Fibroblast of skin of scalp (primary cell): ENCODE data around the gene ZNF382. TPM values are rescaled to one million over a fixed set of nuclear protein-coding genes. Genes with fewer than 3 reads are reported as not detected.
A peak's percentile ranks its signal among the peaks of the same experiment; 100 is the strongest.
"Not testable (repeated sequence)": the region's sequence is repeated elsewhere in the genome, so short reads cannot be mapped to it uniquely, and the experiment has no call there.

ENCODE experiments used
- DNase-seq: peaks from one replicate; pipeline ENCODE4 v3.0.0-alpha.2; 2013
- polyA plus RNA-seq, 2 experiments: library from polyadenylated mRNA; unstranded; fragments of 120-200 nt; gene quantifications; one replicate each; pipeline ENCODE4 v1.2.1, GENCODE V29; 2013; ENCODE audit not compliant: insufficient read length in 2 of 2

ZNF382 gene
- polyA plus RNA-seq (2013, experiment 1 of 2; ENCODE audit: insufficient read length), result 3.9 TPM
- polyA plus RNA-seq (2013, experiment 2 of 2; ENCODE audit: insufficient read length), result 4.9 TPM

DNA sequence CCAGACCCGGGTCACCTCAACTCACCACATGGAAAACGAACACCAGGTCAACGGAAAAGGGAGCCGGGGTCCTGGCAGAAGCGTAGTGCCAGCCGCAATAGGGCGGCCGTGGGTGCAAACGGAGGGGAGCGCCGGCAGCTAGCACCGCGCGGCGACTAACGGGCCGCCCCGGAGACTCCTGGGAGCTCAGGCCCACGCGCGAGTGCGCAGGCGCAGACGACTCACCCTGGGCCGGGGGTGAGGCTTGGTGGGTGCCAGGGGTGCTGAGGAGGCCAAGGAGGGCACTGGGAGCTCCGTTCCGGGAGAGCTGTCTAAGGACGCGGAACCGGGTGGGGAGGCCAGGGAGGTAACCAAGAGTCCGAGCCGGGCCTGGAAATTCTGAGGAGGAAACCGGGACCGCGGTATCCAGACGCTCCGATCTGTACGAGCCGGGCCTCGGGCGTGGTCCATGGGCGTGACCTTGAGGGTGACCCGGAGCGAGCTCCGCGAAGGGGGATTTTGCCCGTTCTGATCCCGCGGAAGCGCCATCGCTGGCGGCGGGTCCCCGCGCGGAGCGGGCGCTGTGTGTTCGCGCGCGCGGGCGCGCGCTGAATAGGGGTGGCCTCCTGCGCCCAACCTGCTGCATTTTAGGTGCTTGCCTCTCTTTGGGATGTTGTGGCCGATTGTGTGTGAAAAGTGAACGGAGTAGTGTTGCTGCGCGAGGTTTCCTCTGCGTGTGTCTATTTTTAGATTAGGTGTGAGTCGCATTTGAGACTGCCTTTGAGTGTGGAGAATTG is at the start of gene ZNF382:
Gene ZNF382 (plus strand): TSS at position 213 of the 776 bp plus-strand sequence. CDS start 4,602 bp downstream, outside the sequence.
- peak; percentile 79 for DNase-seq

DNA sequence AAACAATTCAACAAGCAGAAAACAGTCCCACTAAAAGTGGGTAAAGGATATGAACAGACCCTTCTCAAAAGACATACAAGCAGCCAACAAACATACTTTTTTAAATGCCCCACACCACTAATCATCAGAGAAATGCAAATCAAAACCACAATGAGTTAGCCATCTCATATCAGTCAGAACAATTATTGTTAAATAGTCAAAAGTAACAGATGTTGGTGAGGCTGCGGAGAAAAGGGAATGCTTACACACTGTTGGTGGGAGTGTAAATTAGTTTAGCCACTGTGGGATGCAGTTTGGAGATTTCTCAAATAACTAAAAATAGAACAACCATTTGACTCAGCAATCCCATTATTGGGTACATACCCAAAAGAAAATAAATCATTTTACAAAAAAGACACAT is 40.7 kb upstream of the ZNF382 start:
- DNase-seq, result no peak

DNA sequence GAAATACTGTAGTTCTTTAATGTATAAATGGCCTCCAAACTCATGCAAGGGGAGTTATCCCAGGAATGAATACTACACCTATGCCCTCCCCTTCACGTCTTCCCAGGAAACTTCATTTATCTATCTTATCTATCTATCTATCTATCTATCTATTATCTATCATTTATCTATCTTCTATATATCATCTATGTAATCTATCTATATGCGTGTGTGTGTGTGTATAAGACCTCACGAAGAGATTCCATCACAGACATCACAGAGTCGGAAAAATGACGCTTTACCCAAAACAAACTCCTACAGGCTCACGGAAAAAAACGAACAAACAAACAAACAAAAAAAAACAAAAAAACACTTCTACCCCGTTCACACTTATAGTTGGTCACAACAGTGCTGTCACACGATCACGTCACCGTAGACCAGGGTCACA is 32.5 kb upstream of the ZNF382 start:
- DNase-seq, result no peak

DNA sequence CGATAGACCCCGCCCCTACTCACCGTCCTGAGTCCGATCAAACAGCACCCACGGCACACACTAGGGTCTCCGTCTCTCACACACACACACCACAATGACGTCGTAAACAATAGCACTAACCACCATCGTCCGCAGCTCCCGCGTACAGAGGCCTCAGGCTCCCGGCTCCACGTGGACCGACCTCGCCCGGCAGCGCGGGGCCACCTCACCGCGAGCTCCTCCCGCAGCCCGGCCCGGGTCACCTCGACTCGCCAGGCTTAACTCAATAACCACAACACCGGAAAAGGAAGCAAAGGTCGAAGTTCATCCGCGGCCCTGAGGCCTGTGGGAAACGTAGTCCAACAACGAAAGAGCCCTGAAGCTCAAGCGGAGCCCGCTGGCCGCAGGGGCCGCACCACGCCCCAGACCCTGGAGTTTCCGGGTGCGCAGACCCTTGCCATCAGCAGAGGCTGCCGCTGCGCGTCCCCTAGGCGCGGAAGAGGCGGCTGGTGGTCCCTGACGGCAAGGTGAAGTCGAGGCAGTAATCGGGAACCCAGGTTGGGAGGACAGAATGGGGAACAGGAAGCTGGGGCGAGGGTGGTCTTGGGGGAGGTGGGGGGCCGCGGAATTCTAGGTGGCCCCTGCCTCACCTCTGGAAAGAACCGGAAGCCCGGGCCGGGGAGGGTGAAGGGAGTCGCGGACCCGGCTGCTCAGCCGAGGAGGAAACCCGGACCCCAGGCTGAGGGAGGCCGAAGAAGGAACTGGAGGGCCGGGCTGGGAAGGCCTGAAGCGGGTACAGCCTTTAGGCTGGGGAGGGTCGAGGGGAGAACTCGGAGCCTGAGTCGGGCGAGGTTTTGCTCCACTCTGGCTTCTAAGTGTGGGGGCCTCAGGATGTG is 31.9 kb upstream of the ZNF382 start, which contains the start of gene ZNF529:
Gene ZNF529 (minus strand): TSS at position 273 of the 875 bp plus-strand sequence. CDS start 946 bp downstream, outside the sequence.
- DNase-seq, result peak; percentile 89

DNA sequence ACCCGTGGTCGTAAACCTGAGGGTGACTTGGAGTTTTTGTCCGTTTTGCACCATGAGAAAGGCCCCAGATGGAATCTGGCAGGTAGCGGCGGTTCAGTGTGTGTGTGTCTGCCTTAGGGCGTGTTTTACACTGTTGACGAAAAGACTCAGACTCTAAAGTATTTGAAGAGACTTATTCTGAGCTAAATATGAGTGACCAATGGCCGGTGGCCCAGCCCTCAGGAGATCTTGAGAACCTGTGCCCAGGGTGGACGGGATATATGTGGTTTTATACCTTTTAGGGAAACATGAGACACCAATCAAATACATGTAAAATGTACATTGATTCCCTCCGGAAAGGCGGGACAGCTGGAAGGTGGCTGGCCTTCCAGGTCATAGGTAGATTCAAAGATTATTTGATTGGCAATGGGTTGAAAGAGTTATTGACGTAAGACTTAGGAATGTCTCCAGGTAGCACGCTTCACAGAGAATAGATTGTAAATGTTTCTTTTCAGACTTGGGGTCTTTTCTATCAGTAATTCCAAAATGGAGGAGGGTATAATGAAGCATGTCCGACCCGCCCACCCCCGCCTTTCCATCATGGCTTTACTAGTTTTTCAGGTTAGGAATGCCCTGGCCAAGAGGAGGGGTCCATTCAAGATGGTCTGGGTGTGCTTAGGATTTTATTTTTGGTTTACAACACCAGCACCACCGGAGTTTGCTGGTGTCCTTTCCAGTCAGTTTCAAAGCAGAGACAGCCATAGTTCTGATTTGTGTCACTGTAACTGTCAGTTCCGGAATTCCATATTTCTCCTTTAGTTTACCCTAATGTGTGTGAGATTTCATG is 31.0 kb upstream of the ZNF382 start:
- peak; percentile 4 for DNase-seq

DNA sequence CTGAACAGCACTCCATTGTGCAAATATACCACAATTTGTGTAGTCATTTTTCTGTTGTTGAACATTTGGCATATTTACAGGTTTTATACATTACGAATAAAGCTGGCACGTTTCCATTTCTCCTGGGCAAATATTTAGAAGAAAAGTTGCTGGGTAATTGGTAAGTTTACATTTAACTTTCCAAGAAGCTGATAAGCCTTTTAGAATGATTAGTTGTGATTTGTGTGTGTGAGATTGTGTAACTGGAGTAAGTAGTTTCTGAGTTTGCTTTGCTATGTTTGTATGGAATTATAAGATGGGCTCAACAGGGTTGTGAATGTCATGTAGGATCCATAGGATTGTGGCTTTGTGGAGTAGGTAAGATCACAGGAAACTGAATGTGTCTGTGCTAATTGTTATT is 30.4 kb upstream of the ZNF382 start:
- DNase-seq, result no peak

DNA sequence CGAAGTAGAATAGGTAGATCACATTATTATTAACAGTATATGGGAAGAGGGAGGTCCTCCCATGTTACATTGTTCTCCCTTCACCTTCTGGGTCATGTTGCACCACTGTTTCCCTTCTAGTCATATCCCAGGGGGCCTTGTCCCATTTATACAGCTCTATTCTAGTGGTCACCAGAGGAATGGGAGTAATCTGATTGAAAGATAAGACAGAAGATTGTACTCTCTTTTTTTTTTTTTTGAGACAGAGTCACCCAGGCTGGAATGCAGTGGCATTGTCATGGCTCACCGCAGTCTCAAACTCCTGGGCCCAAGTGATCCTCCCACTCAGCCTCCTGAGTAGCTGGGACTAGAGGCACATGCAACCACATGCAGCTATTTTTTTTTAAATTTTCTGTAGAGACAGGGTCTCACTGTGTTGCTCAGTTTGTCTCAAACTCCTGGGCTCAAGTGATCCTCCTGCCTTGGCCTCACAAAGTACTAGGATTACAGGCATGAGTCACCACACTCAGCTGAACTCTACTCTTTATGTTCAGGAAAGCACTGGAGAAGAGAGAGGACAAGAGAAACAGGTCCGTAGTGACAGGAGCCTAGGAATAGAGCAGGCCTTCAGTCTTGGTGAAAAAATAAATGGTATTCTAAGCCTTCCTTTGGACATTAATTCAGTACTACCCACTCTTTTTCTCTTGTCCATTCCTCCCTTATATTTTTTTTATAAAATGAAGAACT is 27.7 kb upstream of the ZNF382 start:
- no peak for DNase-seq

DNA sequence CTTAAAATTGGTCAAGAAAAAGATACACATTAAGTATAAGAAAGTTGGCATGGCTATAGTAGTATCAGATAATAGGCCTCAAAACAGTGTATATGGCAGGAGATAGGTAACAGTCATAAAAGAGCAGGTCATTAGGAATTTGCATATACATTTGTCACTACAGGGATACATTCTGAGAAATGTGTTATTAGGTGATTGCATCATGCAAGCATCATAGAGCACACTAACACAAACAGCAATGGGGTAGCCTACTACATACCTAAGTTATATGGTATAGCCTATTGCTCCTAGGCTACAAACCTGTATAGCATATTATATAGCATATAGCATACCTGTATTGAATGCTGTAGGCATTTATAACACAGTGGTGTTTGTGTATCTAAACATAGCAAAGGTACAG is 25.9 kb upstream of the ZNF382 start:
- DNase-seq, result no peak

DNA sequence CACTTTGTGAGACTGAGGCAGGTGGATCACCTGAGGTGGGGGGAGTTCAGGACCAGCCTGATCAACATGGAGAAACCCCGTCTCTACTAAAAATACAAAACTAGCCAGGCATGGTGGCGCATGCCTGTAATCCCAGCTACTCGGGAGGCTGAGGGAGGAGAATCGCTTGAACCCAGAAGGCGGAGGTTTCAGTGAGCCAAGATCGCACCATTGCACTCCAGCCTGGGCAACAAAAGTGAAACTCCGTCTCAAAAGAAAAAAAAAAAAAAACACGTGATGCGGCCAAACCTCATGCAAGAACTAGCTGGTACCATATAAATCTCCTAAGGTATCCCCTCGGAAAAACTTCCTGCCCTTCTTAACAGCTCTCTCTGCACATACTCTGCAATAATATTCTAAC is 2.4 kb upstream of the ZNF382 start:
- not testable (repeated sequence) for DNase-seq

DNA sequence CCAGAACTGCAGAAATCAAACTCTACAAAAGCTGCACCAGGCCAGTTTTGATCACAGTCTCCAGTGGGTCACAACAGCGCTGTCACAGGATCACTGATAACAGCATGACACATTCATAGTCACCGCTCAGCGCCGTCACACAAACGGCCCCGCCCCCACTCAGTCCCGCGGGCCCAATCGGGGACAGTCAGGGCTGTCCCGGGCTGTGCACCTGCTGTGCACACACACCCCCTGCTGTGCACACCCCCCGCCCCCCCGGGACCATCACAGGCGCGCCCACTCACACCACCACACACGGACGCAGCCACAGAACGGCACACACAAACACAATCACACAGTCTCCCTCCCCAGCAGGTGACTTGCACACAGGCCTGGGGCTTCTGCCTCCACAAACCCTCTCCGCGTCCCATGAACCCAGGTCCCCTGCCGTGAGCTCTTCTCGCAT is 435 bp upstream of the ZNF382 start:
- DNase-seq, result peak; percentile 37

DNA sequence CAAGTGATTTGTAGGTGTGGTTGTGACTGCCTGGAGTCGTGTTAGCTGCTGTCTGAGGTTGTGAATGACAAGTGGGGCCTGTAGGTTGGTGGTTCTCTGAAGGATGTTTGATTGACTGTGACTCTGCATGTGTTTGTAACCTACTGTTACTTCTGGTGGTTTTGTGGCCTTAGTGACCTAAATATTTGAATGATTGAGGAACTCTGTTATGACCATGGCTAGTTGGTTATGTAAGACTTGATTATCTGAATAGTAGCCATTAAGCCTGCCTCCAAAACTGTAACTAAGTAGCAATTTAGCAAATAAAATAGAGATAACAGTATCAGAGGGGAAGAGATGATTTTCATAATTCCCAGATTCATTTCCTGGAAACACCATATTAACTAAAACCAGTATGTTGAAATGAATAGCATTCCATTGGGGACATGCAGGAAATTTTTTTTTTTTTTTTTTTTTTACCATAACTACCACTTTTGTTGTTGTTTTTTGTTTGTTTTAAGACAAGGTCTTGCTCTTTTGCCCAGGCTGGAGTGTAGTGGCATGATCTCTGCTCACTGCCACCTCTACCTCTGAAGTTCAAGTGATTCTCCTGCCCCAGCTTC is 865 bp downstream of the ZNF382 start:
- no peak for DNase-seq

DNA sequence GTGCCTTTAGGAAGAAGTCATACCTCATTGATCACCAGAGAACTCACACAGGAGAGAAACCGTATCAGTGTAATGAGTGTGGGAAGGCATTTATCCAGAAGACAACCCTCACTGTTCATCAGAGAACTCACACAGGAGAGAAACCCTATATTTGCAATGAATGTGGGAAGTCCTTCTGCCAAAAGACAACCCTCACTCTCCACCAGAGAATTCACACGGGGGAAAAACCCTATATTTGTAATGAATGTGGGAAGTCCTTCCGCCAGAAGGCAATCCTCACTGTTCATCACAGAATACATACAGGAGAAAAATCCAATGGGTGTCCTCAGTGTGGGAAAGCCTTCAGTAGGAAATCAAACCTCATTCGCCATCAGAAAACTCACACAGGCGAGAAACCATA is 21.9 kb downstream of the ZNF382 start:
- no peak for DNase-seq

DNA sequence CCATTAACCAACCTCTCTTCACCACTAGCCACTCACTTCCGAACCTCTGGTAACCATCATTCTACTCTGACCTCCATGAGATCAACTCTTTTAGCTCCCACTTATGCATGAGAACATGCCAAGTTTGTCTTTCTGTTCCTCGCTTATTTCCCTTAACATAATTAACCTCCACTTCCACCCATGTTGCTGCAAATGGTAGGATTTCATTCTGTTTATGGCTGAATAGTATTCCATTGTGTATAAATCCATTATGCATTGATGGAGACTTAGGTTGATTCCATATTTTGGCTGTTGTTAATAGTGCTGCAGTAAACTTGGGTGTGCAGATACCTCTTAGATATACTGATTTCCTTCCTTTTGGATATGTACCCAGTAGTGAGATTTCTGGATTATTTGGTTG is 30.2 kb downstream of the ZNF382 start:
- DNase-seq, result no peak

DNA sequence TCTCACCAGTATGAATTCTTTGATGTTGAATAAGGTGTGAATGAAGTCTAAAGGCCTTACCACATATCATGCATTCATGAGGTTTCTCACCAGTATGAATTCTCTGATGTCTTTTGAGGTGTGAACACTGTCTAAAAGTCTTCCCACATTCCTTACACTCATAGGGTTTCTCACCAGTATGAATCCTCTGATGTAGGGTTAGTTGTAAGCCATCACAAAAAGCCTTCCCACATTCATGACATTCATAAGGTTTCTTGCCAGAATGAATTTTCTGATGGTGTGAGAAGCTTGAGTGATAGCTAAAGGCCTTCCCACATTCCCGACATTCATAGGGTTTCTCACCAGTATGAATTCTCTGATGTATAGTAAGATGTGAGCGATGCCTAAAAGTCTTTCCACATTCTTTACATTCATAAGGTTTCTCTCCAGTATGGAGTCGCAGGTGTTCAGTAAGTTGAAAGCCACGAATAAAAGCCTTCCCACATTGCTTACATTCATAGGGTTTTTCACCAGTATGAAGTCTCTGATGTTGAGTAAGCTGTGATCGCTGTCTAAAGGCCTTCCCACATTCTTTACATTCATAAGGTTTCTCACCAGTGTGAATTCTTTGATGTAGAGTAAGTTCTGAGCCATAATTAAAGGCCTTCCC is 33.9 kb downstream of the ZNF382 start:
- peak; percentile 2 for DNase-seq

DNA sequence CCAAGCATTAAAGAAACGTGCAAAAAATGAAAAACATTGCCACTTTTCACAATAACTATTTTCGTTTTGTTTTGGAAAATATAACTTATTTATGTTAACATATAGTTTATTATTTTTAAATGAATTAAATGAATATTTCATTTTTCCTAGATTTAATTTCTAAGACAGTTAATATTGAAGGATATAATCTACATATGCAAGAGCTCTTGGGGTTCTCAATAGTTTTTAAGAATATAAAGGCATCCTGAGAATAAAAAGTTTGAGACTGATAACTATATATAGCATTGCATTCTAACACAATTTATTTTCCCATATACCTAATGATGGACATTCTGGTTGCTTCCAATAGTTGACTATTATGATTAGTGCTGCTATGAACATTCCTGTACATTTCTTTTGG is 41.6 kb downstream of the ZNF382 start:
- no peak for DNase-seq

DNA sequence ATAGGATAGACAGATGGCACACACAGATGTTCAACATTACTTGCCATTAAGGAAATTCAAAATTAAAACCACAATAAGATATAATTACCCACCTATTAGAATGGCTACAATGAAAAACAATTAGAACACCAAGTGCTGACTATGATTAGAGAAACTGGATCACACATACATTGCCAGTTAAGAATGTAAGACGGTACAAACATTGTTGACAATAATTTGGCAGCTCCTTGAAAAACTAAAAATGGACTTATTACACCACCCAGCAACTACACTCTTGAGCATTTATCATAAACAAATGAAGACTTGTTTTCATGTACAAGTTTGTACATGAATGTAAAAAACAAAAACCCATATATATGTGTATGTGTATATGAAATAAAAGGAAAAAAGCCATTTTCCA is 47.8 kb downstream of the ZNF382 start:
- no peak for DNase-seq

DNA sequence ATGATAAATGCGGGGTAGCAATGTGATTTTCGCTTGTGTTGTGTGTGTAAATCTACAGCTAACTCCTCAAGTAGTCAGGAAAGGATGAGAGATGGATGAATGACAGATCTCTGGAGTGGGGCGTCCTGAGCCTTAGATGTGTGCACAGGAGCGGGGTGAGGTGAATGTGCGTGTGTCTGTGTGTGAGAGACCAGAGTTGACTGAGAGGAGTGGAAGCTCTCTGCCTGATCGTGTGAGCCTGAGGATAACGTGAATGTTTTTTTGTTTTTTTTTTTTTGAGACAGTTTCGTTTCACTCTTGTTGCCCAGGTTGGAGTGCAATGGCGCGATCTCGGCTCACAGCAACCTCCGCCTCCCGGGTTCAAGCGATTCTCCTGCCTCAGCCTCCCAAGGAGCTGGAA is 60.7 kb downstream of the ZNF382 start:
- DNase-seq, result no peak

DNA sequence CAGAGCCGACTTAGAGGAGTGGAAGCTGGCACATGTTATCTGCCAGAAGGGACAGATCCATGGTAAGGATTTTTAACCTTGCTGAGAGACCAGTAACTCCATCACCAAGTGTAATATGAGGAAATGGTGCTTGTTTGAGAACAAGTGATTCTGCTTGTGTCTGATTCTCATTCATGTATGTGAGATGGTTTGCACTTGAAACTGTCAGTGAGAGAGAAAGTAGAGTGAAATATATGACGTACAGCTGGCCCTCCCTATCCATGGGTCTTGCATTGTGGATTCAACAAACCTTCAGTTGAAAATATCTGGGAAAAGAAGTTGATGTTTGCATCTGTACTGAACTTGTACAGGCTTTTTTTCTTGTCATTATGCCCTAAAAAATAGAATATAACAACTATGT is 63.5 kb downstream of the ZNF382 start:
- no peak for DNase-seq

DNA sequence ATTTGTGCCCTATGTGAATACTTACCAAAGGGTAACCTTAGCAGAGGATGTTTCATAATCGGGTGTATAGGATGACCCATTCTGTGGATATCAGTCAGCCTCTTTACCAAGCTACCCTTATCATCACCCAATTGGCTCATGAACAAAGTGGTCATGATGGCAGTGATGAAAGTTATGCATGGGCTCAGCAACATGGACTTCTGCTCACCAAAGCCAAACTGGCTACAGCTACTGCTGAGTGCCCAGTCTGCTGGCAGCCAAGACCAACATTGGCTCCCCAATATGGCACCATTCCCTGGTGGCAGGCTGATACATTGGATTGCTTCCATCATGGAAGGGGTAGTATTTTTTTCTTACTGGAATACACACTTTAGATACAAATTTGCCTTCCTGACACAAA is 67.3 kb downstream of the ZNF382 start:
- DNase-seq, result no peak

DNA sequence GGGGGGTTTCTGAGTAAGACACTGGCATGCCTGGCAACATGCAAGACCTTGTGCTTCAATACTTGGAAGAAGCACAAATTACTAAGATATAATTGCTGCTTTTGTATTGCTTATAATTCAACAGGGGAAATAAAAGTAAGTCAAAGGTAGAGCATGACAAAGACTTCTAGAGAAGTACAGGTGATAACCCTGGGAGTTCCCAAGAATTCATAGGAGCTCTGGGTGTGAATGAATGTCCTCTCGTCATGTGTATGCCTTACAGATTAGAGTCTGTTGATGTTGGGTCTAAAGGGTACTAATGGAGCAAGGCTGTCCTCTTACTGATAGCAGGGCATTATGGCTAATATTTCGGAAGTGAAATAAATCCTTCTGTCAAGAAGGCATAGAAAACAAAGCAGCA is 69.1 kb downstream of the ZNF382 start:
- no peak for DNase-seq

DNA sequence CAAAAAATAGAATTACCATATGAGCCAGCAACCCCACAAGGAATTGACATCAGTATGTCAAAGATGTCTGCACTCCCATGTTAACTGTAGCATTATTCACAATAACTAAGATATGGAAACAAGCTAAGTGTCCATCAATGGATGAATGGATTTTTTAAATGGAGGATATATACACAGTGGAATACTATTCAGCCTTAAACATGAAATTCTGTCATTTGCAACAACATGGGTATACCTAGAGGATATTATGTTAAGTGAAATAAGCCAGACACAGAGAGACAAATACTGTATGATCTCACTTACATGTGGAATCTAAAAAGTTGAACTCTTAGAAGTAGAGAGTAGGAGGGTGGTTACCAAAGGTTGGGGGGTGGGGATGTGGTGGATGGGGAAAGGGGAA is 74.3 kb downstream of the ZNF382 start:
- no peak for DNase-seq
